HCT116 (cell line): ENCODE data around the gene WNT11. TPM values are rescaled to one million over a fixed set of nuclear protein-coding genes. Genes with fewer than 3 reads are reported as not detected.

Source experiments
- ATAC-seq: fragments of 200-7000 bp; cut with Tn5 transposase; 2 replicates; pipeline ENCODE4 v1.9.1; 2020; ENCODE audit warnings: mild to moderate bottlenecking, moderate library complexity
- BruUV-seq: library from RNA; stranded (reverse); fragments of 400-500 nt; replicated peaks from 2 replicates; lab custom pipeline; 2021; lab: Mats Ljungman, UMichigan
- CTCF ChIA-PET: fragments of 300-600 bp; sonication (Branson Sonifier 250); formaldehyde crosslinking; loops from one replicate; lab custom pipeline; 2021; ENCODE audit warnings: antibody characterized with exemption; lab: Charles Lee
- POLR2A ChIA-PET: fragments of 300-600, 350-600 bp; sonication (Branson Sonifier 250); formaldehyde crosslinking; loops from one replicate; lab custom pipeline; 2021; ENCODE audit warnings: antibody characterized with exemption; lab: Charles Lee
- RAD21 ChIA-PET, 2 experiments: fragments of 300-600 bp; sonication (Branson Sonifier 250); formaldehyde crosslinking; loops; one replicate each; lab custom pipeline; 2023; ENCODE audit warnings: low total read pairs in 2 of 2; ENCODE audit not compliant: uncharacterized antibody in 2 of 2, unreplicated experiment in 2 of 2, low non-redundant PET in 1 of 2; lab: Charles Lee
- DNase-seq: peaks from one replicate; pipeline ENCODE4 v3.0.0-alpha.2; 2010; ENCODE audit warnings: low read depth, low spot score
- H2AFZ ChIP-seq: fragments of 200-600 bp; shearing (Covaris generic), sonication (generic); 2 replicates; pipeline ENCODE4 v1.6.1; 2017; ENCODE audit warnings: low read depth, mixed run types, mixed read lengths, antibody characterized with exemption, low read length; ENCODE audit not compliant: poor library complexity, severe bottlenecking
- H3K27ac ChIP-seq: 2 replicates; pipeline ENCODE4 v1.5.1; 2012; ENCODE audit warnings: low read depth, low read length
- H3K27me3 ChIP-seq: fragments of 200-600 bp; sonication (generic); 2 replicates; pipeline ENCODE4 v1.6.1; 2016; ENCODE audit warnings: mixed run types, low read length, mixed read lengths; ENCODE audit not compliant: insufficient read depth
- H3K36me3 ChIP-seq, 2 experiments: fragments of 200-500 bp in 1 of 2; fragments of 200-600 bp in 1 of 2; sonication (Bioruptor generic) in 1 of 2; sonication (generic) in 1 of 2; 2 replicates each; pipeline versions ENCODE4 v1.5.1 to v1.6.1; 2014 to 2016; ENCODE audit warnings: low read length in 2 of 2, inconsistent platforms in 1 of 2, mixed read lengths in 1 of 2, mixed run types in 1 of 2; ENCODE audit not compliant: insufficient read depth in 2 of 2, control insufficient read depth in 1 of 2
- H3K4me1 ChIP-seq, 2 experiments: fragments of 200-600 bp in 1 of 2; sonication (generic) in 1 of 2; 2 replicates each; pipeline versions ENCODE4 v1.5.1 to v1.6.1; 2012 to 2017; ENCODE audit warnings: low read length in 2 of 2, inconsistent platforms in 1 of 2, mild to moderate bottlenecking in 1 of 2, mixed read lengths in 1 of 2, mixed run types in 1 of 2, moderate library complexity in 1 of 2; ENCODE audit not compliant: insufficient read depth in 2 of 2, control insufficient read depth in 1 of 2
- H3K4me2 ChIP-seq: fragments of 200-600 bp; sonication (generic); 2 replicates; pipeline ENCODE4 v1.6.1; 2017; ENCODE audit warnings: mixed run types, low read length, mixed read lengths
- H3K4me3 ChIP-seq, 2 experiments: fragments of 200-600 bp in 1 of 2; sonication (generic) in 1 of 2; replicated peaks in 1 of 2; 2 replicates each; pipeline ENCODE4 v1.5.1; 2011 to 2016; ENCODE audit warnings: low read length in 2 of 2, control low read depth in 1 of 2, low read depth in 1 of 2, mild to moderate bottlenecking in 1 of 2, mixed read lengths in 1 of 2, mixed run types in 1 of 2
- H3K79me2 ChIP-seq: fragments of 200-600 bp; sonication (generic); 2 replicates; pipeline ENCODE4 v1.6.1; 2017; ENCODE audit warnings: mild to moderate bottlenecking, mixed run types, low read length, moderate library complexity, mixed read lengths; ENCODE audit not compliant: insufficient read depth
- H3K9ac ChIP-seq: fragments of 200-600 bp; sonication (generic); 2 replicates; pipeline ENCODE4 v1.6.1; 2016; ENCODE audit warnings: low read length, mixed read lengths
- H3K9me2 ChIP-seq: fragments of 200-600 bp; sonication (generic), shearing (Covaris generic); 2 replicates; pipeline ENCODE4 v1.6.1; 2017; ENCODE audit warnings: mixed run types, mild to moderate bottlenecking, moderate library complexity; ENCODE audit not compliant: insufficient read depth
- H3K9me3 ChIP-seq, 2 experiments: fragments of 200-500 bp in 1 of 2; fragments of 200-600 bp in 1 of 2; sonication (Bioruptor generic) in 1 of 2; sonication (generic) in 1 of 2; 2 replicates each; pipeline ENCODE4 v1.6.1; 2014 to 2017; ENCODE audit warnings: low read length in 2 of 2, mixed read lengths in 2 of 2, inconsistent platforms in 1 of 2, low read depth in 1 of 2, mild to moderate bottlenecking in 1 of 2, mixed run types in 1 of 2, moderate library complexity in 1 of 2; ENCODE audit not compliant: control insufficient read depth in 1 of 2, insufficient read depth in 1 of 2
- H4K20me1 ChIP-seq: fragments of 200-600 bp; sonication (generic), shearing (Covaris generic); 2 replicates; pipeline ENCODE4 v1.6.1; 2017; ENCODE audit warnings: mixed run types, mild to moderate bottlenecking, moderate library complexity; ENCODE audit not compliant: insufficient read depth
- CEBPB ChIP-seq: IDR thresholded peaks from 2 replicates; pipeline ENCODE4 v1.6.1; 2012; ENCODE audit warnings: low read depth
- EGR1 ChIP-seq: IDR thresholded peaks from 2 replicates; pipeline ENCODE4 v1.6.1; 2012; ENCODE audit warnings: low read depth
- EZH2phosphoT487 ChIP-seq: fragments of 200-600 bp; IDR thresholded peaks from 2 replicates; pipeline ENCODE4 v1.6.1; 2018; ENCODE audit warnings: antibody characterized with exemption, borderline replicate concordance
- POLR2AphosphoS5 ChIP-seq: IDR thresholded peaks from 2 replicates; pipeline ENCODE4 v1.6.1; 2011; ENCODE audit warnings: mild to moderate bottlenecking, low read depth, low read length, moderate library complexity
- SIN3A ChIP-seq: IDR thresholded peaks from 2 replicates; pipeline ENCODE4 v1.6.1; 2012; ENCODE audit warnings: low read depth
- TCF7L2 ChIP-seq: IDR thresholded peaks from 2 replicates; pipeline ENCODE4 v1.7.0; 2011; ENCODE audit warnings: borderline replicate concordance, inconsistent platforms; ENCODE audit not compliant: insufficient read depth, insufficient read length; ENCODE audit errors: extremely low read depth
- ZFX ChIP-seq: fragments of 450-650 bp; IDR thresholded peaks from 2 replicates; pipeline ENCODE4 v1.6.1; 2017
- ZNF274 ChIP-seq: fragments of 200-500 bp; sonication (Bioruptor generic); IDR thresholded peaks from 2 replicates; pipeline ENCODE4 v1.6.1; 2014; ENCODE audit warnings: mild to moderate bottlenecking, low read depth, low read length, inconsistent platforms
- intact Hi-C: fragments of 100-400 bp; cut with micrococcal nuclease; formaldehyde crosslinking; loops from 2 replicates; pipeline ENCODE4 v1.10.0; 2022
- total RNA-seq: library from RNA; stranded (reverse); gene quantifications from one replicate; pipeline ENCODE4 v1.2.1, GENCODE V29; 2021; ENCODE audit not compliant: unreplicated experiment
- TF ChIP-seq, protein P1 (sequence below): IDR thresholded peaks from 2 replicates; pipeline ENCODE4 v1.6.1; 2012
- TF ChIP-seq, protein P2 (sequence below): IDR thresholded peaks from 2 replicates; pipeline ENCODE4 v1.6.1; 2012; ENCODE audit warnings: low read depth
- TF ChIP-seq, protein P3 (sequence below): IDR thresholded peaks from 2 replicates; pipeline ENCODE4 v1.6.1; 2012

The WNT11 gene
- total RNA-seq, 1 experiment from 2014 or later = 1.9 TPM

DNA sequence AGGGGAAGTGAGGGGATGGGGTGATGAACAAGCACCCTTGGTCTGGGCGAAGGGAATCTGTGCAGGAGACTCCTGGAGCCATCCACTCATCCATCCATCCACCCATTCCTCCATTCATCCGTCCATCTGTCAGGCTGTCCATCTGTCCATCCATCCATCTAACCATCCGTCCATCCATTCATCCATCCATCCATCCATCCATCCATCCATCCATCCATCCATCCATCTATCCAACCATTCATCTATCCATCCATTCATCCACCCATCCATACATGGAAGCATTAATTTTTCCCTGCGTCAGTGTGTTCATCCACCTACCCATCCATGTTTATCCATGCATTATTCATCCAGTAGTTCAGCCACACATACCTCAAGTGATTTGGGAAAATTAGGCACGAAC, 32.0 kb downstream of the WNT11 start:
- ATAC-seq = no peak
- H3K4me2 ChIP-seq = no peak overlapping the region
- intact Hi-C loops = no loop called here
- DNase-seq = no peak
- H3K36me3 ChIP-seq = no peaks in the 10 kb centered on the region
- ChIA-PET CTCF (no interaction called here), POLR2A (no interaction called here), RAD21 (no interaction called here)
- H2AFZ ChIP-seq = no peak overlapping the region
- no TSS peak for BruUV-seq
- no peak overlapping the region for H3K27ac ChIP-seq
- no peaks in the 10 kb centered on the region for H3K79me2 ChIP-seq
- H3K9me2 ChIP-seq = no peaks in the 10 kb centered on the region
- no peaks in the 10 kb centered on the region for H3K4me1 ChIP-seq
- H3K4me3 ChIP-seq = no peak overlapping the region
- H3K9me3 ChIP-seq = no peaks in the 10 kb centered on the region
- H4K20me1 ChIP-seq = no peaks in the 10 kb centered on the region
- no peak overlapping the region for H3K9ac ChIP-seq
- no peaks in the 10 kb centered on the region for H3K27me3 ChIP-seq
- TF ChIP-seq CEBPB (no peak), SIN3A (no peak), TCF7L2 (no peak)
- TF ChIP-seq, protein P1, sequence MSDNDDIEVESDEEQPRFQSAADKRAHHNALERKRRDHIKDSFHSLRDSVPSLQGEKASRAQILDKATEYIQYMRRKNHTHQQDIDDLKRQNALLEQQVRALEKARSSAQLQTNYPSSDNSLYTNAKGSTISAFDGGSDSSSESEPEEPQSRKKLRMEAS = no peak
- TF ChIP-seq, protein P2, sequence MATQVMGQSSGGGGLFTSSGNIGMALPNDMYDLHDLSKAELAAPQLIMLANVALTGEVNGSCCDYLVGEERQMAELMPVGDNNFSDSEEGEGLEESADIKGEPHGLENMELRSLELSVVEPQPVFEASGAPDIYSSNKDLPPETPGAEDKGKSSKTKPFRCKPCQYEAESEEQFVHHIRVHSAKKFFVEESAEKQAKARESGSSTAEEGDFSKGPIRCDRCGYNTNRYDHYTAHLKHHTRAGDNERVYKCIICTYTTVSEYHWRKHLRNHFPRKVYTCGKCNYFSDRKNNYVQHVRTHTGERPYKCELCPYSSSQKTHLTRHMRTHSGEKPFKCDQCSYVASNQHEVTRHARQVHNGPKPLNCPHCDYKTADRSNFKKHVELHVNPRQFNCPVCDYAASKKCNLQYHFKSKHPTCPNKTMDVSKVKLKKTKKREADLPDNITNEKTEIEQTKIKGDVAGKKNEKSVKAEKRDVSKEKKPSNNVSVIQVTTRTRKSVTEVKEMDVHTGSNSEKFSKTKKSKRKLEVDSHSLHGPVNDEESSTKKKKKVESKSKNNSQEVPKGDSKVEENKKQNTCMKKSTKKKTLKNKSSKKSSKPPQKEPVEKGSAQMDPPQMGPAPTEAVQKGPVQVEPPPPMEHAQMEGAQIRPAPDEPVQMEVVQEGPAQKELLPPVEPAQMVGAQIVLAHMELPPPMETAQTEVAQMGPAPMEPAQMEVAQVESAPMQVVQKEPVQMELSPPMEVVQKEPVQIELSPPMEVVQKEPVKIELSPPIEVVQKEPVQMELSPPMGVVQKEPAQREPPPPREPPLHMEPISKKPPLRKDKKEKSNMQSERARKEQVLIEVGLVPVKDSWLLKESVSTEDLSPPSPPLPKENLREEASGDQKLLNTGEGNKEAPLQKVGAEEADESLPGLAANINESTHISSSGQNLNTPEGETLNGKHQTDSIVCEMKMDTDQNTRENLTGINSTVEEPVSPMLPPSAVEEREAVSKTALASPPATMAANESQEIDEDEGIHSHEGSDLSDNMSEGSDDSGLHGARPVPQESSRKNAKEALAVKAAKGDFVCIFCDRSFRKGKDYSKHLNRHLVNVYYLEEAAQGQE = no peak

DNA sequence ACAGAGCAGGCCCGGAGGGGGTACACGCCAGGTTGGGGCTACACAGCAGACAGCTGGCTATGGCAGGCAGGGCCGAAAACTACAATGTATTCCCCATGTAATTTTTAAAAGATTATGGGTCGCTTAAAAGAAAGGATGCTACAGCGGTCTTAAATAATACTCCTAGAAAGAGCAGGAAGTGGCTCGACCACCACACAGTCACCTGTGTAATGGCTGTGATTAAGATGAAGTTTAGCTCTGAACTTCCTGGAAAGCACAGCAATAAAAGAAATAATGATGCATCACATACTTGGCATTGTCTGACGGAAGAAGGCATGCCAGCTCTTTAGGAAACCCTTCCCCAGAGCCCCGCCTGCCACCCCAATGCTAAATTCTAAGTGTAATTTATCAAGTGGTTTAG, 32.6 kb downstream of the WNT11 start:
- DNase-seq (no peak), ATAC-seq (no peak)
- no peaks in the 10 kb centered on the region for H3K79me2 ChIP-seq
- CTCF ChIA-PET = no interaction called here
- H3K27me3 ChIP-seq = no peaks in the 10 kb centered on the region
- intact Hi-C loops = no loop called here
- no peak overlapping the region for H3K27ac ChIP-seq
- H2AFZ ChIP-seq = no peak overlapping the region
- H3K36me3 ChIP-seq = no peaks in the 10 kb centered on the region
- no peak overlapping the region for H3K4me3 ChIP-seq
- POLR2A ChIA-PET = no interaction called here
- RAD21 ChIA-PET = no interaction called here
- BruUV-seq = no TSS peak
- no peaks in the 10 kb centered on the region for H3K4me1 ChIP-seq
- TF ChIP-seq, protein P1 = no peak
- TF ChIP-seq EGR1 (no peak), EZH2phosphoT487 (no peak), ZNF274 (no peak), ZFX (no peak), POLR2AphosphoS5 (no peak)
- TF ChIP-seq, protein P3, sequence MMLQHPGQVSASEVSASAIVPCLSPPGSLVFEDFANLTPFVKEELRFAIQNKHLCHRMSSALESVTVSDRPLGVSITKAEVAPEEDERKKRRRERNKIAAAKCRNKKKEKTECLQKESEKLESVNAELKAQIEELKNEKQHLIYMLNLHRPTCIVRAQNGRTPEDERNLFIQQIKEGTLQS = no peak
- H3K9me3 ChIP-seq = no peaks in the 10 kb centered on the region
- H3K9me2 ChIP-seq = no peaks in the 10 kb centered on the region
- H3K4me2 ChIP-seq = no peak overlapping the region
- no peaks in the 10 kb centered on the region for H4K20me1 ChIP-seq
- H3K9ac ChIP-seq = no peak overlapping the region
